SKM-1 (cell line): ENCODE results near the gene ZAR1.
"Not testable (repeated sequence)": the region's sequence is repeated elsewhere in the genome, so short reads cannot be mapped to it uniquely, and the experiment has no call there.

ENCODE experiments used
- DNase-seq: peaks from one replicate; lab custom pipeline; 2025; ENCODE audit not compliant: unreplicated experiment; lab: John Stamatoyannopoulos, UW

Gene ZAR1

GRCh38 chr4:48490012-48490679 is at the start of gene ZAR1:
ZAR1 (plus strand) TSS chr4:48490252; CDS start chr4:48490292, 40 bp downstream.
- DNase-seq: no peak

- DNase-seq: not testable (repeated sequence)
These were observed 49.1 kb upstream of the ZAR1 start for GRCh38 chr4:48440914-48441313.

- DNase-seq: no peak
These were observed 44.3 kb upstream of the ZAR1 start for GRCh38 chr4:48445704-48446103.

- no peak for DNase-seq
These were observed 43.4 kb upstream of the ZAR1 start for GRCh38 chr4:48446642-48447041.

GRCh38 chr4:48449151-48449550 is 40.9 kb upstream of the ZAR1 start:
- no peak for DNase-seq

GRCh38 chr4:48450740-48451139 is 39.3 kb upstream of the ZAR1 start:
- no peak for DNase-seq

- DNase-seq: not testable (repeated sequence)
These were observed 38.4 kb upstream of the ZAR1 start for GRCh38 chr4:48451656-48452055.

GRCh38 chr4:48454591-48454990 is 35.5 kb upstream of the ZAR1 start:
- no peak for DNase-seq

- DNase-seq: no peak
These were observed 29.1 kb upstream of the ZAR1 start for GRCh38 chr4:48461000-48461399.

- DNase-seq: no peak
These were observed 27.7 kb upstream of the ZAR1 start for GRCh38 chr4:48462363-48462762.

- no peak for DNase-seq
These were observed 22.6 kb upstream of the ZAR1 start for GRCh38 chr4:48467442-48467841.

GRCh38 chr4:48467891-48468290 is 22.2 kb upstream of the ZAR1 start:
- DNase-seq: no peak

- DNase-seq: no peak
These were observed 19.9 kb upstream of the ZAR1 start for GRCh38 chr4:48470137-48470536.

GRCh38 chr4:48470570-48470969 is 19.5 kb upstream of the ZAR1 start:
- DNase-seq: no peak

- no peak for DNase-seq
These were observed 17.3 kb upstream of the ZAR1 start for GRCh38 chr4:48472794-48473193.

- no peak for DNase-seq
These were observed 14.3 kb upstream of the ZAR1 start for GRCh38 chr4:48475770-48476169.

- no peak for DNase-seq
These were observed 11.8 kb upstream of the ZAR1 start for GRCh38 chr4:48478273-48478672.

GRCh38 chr4:48481581-48481980 is 8.5 kb upstream of the ZAR1 start:
- DNase-seq: no peak

GRCh38 chr4:48483006-48483776 is 6.9 kb upstream of the ZAR1 start, which contains the start of gene SLC10A4:
SLC10A4 (plus strand) TSS chr4:48483343; CDS start chr4:48483562, 219 bp downstream.
- no peak for DNase-seq

- no peak for DNase-seq
These were observed 6.1 kb upstream of the ZAR1 start for GRCh38 chr4:48483777-48484493.

- no peak for DNase-seq
These were observed 5.4 kb upstream of the ZAR1 start for GRCh38 chr4:48484494-48485168.
